ENCODE results near the gene SIX1. TPM values are rescaled to one million over a fixed set of nuclear protein-coding genes. Genes with fewer than 3 reads are reported as not detected.
A peak's percentile ranks its signal among the peaks of the same experiment; 100 is the strongest.

The SIX1 gene
- total RNA-seq, 2 donors from 2014 or later: 23.5 to 25.0 TPM

DNA sequence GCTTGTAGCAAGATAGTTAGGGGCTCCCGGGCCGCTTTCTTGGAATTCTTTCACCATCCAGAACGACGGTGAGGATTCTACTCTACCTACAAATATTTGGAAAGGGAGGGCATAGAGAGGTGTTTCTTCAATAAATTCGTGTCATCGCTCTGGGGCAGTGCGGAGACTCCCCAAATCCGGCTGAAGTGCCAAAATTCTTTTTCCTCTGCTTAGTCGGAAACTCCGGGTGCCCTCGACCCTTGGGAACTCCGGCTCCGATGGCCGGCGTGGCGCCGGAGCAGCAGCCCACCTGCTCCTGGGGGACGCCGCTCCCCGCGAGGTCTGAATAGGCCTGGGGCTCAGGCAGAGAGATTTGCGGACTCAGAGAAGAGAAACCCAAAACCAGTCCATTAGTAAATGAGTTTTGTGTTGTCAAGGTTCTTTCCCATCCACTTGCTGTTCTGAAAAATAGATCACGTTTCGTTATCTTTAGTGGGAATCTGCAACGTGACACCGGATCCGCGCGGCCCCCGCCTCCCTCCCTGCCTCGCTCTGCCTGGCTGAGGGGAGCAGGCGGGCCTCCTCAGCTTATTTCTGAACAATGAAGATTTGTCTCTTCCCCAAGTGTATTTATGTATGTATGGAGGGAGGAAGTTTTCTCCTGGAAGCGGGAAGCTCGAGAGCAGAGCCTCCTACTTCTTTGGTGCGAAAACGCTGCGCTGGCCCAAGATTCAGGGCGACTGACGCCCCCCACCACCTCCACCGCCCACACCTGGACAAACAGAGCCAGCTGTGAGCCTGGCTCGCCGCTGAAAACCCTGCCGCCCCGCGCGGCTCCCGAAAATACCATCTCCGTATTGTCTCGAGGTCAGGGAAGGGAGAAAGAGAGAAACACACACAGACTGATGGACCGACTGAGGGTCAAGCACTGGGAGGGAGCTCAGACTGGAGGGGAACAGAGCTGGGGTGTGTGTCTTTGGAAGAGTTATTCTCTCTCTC, 3.7 kb upstream of the SIX1 start:
- intact Hi-C loops (cut with DNase I): loop anchor here (5.0 to 10.0 kb wide), 2 partner anchors 69 to 372 kb away; partner anchors contain the start of gene SIX4
- Histone ChIP-seq H3K4me1 (replicated peaks) (peaks cover 2% of the 10 kb centered on the region), H3K36me3 (no peaks in the 10 kb centered on the region), H3K27ac (peak overlapping the region; percentile 92 to 93), H3K4me3 (peak overlapping the region; percentile 10 to 31), H3K27me3 (replicated peaks; ENCODE audit: insufficient read depth) (no peaks in the 10 kb centered on the region), H3K9me3 (no peaks in the 10 kb centered on the region)
- WGBS: 19% methylated on average over 49 of the region's 50 CpGs
- peak; percentile 32 for DNase-seq (ENCODE audit: low spot score)
- TF ChIP-seq, protein P1, sequence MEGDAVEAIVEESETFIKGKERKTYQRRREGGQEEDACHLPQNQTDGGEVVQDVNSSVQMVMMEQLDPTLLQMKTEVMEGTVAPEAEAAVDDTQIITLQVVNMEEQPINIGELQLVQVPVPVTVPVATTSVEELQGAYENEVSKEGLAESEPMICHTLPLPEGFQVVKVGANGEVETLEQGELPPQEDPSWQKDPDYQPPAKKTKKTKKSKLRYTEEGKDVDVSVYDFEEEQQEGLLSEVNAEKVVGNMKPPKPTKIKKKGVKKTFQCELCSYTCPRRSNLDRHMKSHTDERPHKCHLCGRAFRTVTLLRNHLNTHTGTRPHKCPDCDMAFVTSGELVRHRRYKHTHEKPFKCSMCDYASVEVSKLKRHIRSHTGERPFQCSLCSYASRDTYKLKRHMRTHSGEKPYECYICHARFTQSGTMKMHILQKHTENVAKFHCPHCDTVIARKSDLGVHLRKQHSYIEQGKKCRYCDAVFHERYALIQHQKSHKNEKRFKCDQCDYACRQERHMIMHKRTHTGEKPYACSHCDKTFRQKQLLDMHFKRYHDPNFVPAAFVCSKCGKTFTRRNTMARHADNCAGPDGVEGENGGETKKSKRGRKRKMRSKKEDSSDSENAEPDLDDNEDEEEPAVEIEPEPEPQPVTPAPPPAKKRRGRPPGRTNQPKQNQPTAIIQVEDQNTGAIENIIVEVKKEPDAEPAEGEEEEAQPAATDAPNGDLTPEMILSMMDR (IDR thresholded peaks at IDR 0.05): no peak
- no peak for TF ChIP-seq POLR2AphosphoS5 (IDR thresholded peaks at IDR 0.05)
- TF ChIP-seq POLR2A (IDR thresholded peaks at IDR 0.05): no peak

- H3K4me3 ChIP-seq: peak overlapping the region; percentile 10 to 31
- peak overlapping the region; percentile 92 to 93 for H3K27ac ChIP-seq
- WGBS: 35% methylated on average over 38 of the region's 38 CpGs
- DNase-seq (ENCODE audit: low spot score): peak; percentile 52
- H3K4me1 ChIP-seq (replicated peaks): peaks cover 2% of the 10 kb centered on the region
- H3K9me3 ChIP-seq: no peaks in the 10 kb centered on the region
- H3K36me3 ChIP-seq: no peaks in the 10 kb centered on the region
- H3K27me3 ChIP-seq (replicated peaks; ENCODE audit: insufficient read depth): no peaks in the 10 kb centered on the region
- TF ChIP-seq POLR2AphosphoS5 (IDR thresholded peaks at IDR 0.05): no peak
- TF ChIP-seq POLR2A (IDR thresholded peaks at IDR 0.05): no peak
- TF ChIP-seq, protein P1 (IDR thresholded peaks at IDR 0.05): no peak
- intact Hi-C loops (cut with DNase I): loop anchor here (5.0 to 10.0 kb wide), 2 partner anchors 70 to 373 kb away; partner anchors contain the start of gene SIX4
Measured at GRCh38 chr14:60651796-60652673, 2.8 kb upstream of the SIX1 start.

- intact Hi-C loops (cut with DNase I): loop anchor here (5.0 to 10.0 kb wide), 2 partner anchors 71 to 374 kb away; partner anchors contain the start of gene SIX4
- H3K9me3 ChIP-seq: no peaks in the 10 kb centered on the region
- WGBS: 32% methylated on average over 5 of the region's 5 CpGs
- H3K27ac ChIP-seq: peak overlapping the region; percentile 92 to 93
- H3K4me1 ChIP-seq (replicated peaks): peaks cover 2% of the 10 kb centered on the region
- no peaks in the 10 kb centered on the region for H3K27me3 ChIP-seq (replicated peaks; ENCODE audit: insufficient read depth)
- TF ChIP-seq POLR2A (IDR thresholded peaks at IDR 0.05): no peak
- TF ChIP-seq, protein P1 (IDR thresholded peaks at IDR 0.05): no peak
- TF ChIP-seq POLR2AphosphoS5 (IDR thresholded peaks at IDR 0.05): no peak
- no peak for DNase-seq (ENCODE audit: low spot score)
- no peaks in the 10 kb centered on the region for H3K36me3 ChIP-seq
- H3K4me3 ChIP-seq: peak overlapping the region; percentile 10 to 76
Measured at GRCh38 chr14:60651086-60651795, 2.0 kb upstream of the SIX1 start.

DNA sequence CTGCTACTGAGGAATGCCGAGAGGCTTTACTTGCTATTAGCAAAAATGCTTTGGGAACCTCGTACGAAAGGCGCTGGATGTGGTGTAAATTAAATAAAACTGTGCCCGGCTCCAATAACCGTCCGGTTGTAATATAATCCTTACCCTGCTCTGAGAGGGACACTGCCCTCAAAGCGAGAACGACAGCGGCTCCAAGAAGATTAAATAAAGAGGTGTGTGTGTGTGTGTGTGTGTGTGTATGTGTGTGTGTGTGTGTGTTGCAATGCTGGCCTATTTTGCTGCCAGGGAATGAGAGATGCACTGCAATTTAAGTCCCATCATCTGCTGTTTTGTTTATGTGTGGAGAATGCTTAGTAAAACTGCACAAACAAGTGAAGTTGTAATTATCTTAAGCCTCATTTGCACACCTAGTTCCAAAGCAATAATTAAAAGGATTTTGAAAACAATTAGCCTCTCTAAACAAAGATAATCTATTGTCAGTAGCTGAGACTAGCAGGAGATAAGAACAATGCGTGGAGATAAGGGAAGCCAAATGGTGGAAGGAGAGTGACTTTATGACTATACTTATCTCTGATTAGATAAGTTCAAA, 1.2 kb upstream of the SIX1 start:
- no peak for TF ChIP-seq POLR2AphosphoS5 (IDR thresholded peaks at IDR 0.05)
- TF ChIP-seq POLR2A (IDR thresholded peaks at IDR 0.05): no peak
- TF ChIP-seq, protein P1 (IDR thresholded peaks at IDR 0.05): no peak
- DNase-seq (ENCODE audit: low spot score): peak; percentile 57
- no peaks in the 10 kb centered on the region for H3K36me3 ChIP-seq
- H3K9me3 ChIP-seq: no peaks in the 10 kb centered on the region
- no peaks in the 10 kb centered on the region for H3K4me1 ChIP-seq (replicated peaks)
- intact Hi-C loops (cut with DNase I): loop anchor here (5.0 to 10.0 kb wide), 2 partner anchors 72 to 374 kb away; partner anchors contain the start of gene SIX4
- H3K27me3 ChIP-seq (replicated peaks; ENCODE audit: insufficient read depth): no peaks in the 10 kb centered on the region
- 9% methylated on average over 11 of the region's 11 CpGs for WGBS
- H3K4me3 ChIP-seq: peak overlapping the region; percentile 46 to 76
- H3K27ac ChIP-seq: peak overlapping the region; percentile 86 to 92
